AML-193 (cell line): ENCODE data around the gene ARRDC1.
"Not testable (repeated sequence)": the region's sequence is repeated elsewhere in the genome, so short reads cannot be mapped to it uniquely, and the experiment has no call there.

Source experiments
- DNase-seq, 2 experiments: peaks; one replicate each; lab custom pipeline; 2025; lab: John Stamatoyannopoulos, UW

Gene ARRDC1

GRCh38 chr9:137583957-137584356 lies 21.5 kb upstream of the ARRDC1 start:
- DNase-seq, result no peak

GRCh38 chr9:137586854-137587253 lies 18.6 kb upstream of the ARRDC1 start:
- no peak for DNase-seq

GRCh38 chr9:137588311-137588710 lies 17.2 kb upstream of the ARRDC1 start:
- DNase-seq, result no peak

DNA sequence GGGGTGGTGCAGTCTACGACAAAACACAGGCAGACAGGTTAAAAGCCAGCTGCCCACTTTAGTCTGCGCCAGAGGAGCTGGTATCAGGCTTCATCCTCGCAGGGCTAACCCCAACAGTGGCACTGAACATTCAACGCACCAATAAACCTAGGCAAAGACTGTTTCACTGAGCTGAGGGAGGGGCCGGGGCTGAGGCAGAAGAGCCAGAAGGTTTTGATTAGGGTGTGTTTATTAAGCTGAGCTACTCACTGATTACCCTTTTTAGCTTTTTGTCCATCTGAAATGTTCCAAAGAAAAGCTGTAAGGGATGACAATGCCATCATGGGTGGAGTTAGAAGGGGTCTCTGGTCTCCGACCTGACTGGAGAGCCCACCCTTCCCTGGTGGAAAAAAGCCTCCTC lies 16.6 kb upstream of the ARRDC1 start:
- no peak for DNase-seq

DNA sequence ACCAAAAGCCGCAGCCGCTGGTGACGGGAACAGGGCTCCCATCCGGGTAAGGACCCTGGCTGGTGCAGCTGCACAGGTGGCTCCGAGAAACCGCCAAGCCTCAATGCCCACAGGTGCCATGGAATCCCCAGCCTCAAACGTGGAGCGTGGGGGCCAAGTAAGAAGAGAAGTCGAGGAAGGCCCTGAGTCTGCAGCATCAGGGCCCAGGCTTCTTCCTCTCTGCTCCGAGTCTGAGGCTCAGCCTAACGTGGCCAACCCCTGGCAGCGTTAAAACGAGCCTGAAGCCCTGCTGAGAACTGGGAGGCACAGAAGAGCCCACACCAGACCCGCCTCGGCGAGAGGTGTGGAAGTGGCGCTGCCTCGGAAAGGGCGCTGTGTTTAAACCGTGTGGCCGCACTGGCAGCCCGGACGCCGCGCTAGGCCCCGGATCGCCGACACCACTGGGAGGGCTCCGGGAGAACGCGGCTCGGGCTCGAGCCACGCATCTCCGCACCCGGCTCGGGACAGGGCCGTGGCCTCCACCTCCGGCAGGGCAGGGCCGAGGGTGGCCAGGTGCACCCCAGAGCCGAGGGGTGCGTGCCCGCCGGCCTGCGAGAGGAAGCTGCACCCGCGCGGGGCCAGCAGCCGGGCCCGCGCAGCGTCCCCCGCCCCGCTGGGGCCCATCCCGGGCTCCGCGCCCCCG lies 15.9 kb upstream of the ARRDC1 start:
- no peak for DNase-seq

- DNase-seq, result no peak
These were observed 15.4 kb upstream of the ARRDC1 start for GRCh38 chr9:137590123-137590468.

DNA sequence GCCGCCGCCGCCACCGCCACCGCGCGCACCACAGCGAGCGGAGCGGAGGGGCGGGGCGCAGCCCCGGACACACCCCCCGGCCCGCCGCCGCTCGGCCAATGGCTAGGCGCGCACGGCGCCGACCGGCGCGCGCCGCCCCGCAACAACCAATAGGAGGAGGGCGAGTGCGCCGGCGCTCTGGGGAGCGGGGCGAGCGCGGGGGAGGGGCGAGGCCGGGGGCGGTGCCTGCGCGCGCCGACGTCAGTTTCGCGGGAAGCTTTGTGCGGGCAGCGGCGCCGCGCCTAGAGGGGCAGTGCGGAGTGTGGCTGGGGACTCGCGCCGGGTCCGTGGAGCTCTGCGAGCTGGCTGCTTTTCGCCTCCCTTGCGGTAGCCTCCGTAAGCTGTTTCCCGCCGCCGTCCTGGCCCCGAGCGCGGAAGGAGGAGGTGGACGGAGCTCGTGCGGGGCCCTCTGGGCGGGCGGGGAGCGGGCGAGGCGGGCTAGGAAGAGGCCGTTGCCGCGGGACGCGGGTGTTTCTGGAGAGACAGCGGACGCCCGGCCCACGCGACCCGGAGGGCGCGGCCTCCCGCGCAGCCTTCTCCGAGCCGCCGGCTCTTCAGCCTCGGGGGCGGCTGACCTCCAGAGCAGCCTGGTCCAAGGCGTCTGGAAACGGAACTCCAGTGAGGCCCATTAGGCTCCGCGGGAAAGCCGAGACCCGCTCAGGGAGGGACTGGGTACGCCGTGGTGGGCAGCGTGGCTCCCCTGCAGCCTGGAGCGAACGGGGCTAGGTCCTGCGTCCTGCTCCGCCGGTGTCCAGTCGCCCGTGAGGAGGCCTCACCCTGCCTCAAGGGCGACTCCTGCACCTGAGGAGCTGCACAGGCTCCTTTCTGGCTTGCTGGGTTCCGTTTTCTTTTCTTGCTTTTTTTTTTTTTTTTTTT lies 14.8 kb upstream of the ARRDC1 start, which contains the start of gene ZMYND19:
ZMYND19 (minus strand) TSS at position 44 of the 915 bp plus-strand sequence. CDS start 249 bp downstream, outside the sequence.
- peak; percentile 70 to 77 for DNase-seq

- DNase-seq, result peak; percentile 43 to 55
These were observed 12.7 kb upstream of the ARRDC1 start for GRCh38 chr9:137592767-137593166.

DNA sequence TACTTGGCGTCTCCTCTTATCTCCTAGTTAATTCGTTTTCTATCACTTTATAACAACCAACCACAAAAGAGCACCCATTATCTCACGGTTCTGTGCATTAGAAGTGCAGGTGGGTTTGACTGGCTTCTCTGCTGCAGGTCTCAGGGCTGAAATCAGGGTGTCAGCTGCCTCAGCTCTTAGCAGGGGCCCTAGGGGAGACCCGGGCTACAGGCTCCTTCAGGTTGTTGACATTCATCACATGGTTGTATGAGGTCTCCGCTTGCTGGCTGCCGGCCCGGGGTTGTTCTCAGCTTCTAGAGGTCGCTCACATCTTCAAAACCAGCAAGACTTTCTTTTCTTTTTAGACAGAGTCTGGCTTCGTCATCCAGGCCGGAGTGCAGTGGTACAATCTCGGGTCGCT lies 12.3 kb upstream of the ARRDC1 start:
- DNase-seq, result no peak

GRCh38 chr9:137596577-137596976 lies 8.9 kb upstream of the ARRDC1 start:
- DNase-seq, result not testable (repeated sequence)

DNA sequence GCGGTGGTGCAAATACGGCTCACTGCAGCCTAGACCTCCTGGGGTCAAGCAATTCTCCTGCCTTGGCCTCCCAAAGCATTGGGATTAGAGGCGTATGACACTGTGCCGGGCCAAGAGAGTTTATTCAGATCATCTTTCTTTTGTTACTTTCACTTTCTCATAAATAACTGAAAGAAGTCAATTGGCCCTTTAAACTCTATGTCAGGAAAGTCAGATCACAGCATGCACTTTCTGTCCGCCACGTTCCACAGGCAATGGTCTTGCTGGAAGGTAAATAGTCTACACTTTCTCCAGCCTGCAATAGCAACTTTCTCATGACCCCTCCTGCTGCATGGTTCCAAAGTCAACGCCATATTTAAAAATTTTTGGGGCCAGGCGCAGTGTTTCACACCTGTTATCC lies 6.5 kb upstream of the ARRDC1 start:
- no peak for DNase-seq

- DNase-seq, result peak; percentile 52 to 68
These were observed 2.8 kb upstream of the ARRDC1 start for GRCh38 chr9:137602661-137603060.

DNA sequence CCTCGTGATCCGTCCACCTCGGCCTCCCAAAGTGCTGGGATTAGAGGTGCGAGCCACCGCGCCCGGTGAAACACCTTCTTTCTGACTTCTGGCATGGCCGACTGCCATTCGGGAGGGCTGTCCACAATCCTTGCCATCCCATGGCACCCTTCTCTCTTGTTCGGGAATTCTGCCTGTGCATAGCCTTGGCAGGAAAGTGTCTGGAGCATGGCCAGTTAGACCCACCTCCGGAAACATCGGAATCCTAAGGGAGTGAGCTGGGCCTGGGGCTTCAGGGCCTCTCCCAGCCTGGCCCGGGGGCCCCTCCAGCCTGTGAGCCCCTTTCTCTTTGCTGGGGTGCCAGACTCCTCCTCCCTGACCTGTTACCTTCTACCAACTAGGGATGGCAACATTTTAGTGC lies 1.6 kb upstream of the ARRDC1 start:
- no peak for DNase-seq

- DNase-seq, result no peak
These were observed 970 bp upstream of the ARRDC1 start for GRCh38 chr9:137604345-137605086.

DNA sequence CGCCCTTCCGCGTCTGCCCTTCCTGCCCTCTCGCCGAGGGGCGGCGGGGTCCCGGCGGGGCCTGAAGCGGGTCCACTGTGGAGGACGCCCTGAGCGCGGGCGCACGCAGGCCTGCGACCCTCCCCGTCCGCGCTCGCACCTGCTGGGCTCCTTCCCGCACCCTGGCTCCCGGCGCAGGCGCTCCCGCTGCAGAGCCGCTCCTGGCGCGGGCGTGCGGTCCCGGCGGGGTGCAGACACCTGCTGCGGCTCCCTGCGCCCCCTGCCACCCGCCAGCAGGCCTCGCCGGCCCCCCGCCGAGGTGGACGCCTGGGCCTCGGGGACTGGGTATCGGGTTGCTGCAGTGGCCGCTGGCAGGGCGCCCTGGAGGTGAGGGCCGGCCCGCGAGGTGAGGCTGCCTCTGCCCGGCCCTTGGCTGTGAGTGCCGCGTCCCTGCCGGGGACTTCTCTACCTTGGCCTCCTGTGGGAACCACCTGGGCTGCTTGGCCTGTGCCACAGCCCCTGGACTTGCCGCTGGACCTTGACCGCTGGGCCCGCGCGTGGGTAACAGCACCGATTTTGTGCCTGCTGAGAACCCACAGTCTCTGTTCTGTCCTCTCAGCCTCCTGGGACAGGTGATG lies 627 bp downstream of the ARRDC1 start:
- DNase-seq, result no peak

- no peak for DNase-seq
These were observed 1.2 kb downstream of the ARRDC1 start for GRCh38 chr9:137606734-137607138.

- DNase-seq, result no peak
These were observed 1.8 kb downstream of the ARRDC1 start for GRCh38 chr9:137607141-137607857.

DNA sequence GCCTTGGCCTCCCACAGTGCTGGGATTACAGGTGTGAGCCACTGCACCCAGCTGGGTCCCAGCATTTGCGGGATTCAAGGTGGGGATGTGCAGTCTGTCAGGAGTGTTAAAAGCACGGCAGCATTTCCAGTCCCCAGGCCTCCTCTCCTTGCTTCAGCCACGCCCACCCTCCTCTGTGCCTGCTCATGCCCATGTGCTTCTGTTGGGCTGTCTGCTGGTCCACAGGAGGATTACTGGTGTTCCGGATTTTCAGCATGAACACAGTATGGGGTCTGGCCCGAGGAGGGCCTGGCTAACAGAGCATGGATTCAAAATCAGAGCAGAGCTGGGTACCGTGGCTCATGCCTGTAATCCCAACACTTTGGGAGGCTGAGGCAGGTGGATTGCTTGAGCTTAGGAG lies 5.5 kb downstream of the ARRDC1 start:
- no peak for DNase-seq

DNA sequence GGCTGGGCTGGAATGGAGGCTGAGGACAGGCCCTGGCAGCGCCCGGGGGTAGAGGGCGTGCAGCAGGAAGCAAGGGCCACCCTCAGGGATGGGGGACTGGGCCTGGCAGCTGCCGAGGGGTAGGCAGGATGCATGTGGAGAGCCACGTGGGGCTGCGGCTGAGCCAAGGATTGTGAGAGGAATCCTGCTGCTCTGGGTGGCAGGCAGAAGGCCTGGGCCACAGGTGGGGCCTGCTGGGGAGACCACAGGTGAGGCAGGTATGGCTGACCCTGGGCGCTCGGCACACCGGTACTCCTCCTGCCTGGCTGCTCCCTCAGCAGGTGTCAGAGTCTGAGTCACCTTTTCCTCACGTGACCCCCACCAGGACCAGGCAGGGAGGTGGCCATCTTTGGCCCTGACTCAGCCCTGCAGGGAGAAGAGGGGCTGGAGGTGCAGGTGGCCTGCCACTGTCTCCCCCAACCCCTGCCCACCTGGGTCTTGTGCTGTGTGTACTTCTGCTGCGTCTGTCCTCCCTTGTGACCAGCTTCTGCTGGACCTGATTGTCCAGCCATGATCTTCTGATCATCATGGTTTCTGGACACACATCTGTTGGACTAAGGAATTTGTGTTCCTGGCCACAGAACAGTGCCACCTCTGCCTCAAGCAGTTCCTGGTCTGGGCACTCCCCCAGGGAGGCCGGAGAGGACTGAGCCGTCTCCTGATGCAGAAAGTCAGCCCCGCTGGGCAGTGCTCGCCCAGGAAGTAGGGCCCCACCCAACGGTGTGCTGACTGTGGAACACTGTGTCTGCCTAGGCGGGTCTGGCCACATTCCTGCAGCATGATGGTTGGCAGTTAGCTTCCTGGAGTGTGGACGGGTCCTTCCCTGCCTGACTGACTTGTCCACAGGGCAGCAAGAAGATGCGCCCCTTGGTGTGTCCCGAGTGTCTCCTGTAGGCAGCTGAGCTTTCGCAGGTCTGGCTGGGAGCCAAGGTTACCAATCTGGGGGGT lies 6.4 kb downstream of the ARRDC1 start:
- DNase-seq, result no peak

GRCh38 chr9:137612741-137613142 lies 7.3 kb downstream of the ARRDC1 start:
- no peak for DNase-seq
